Endodermal cell (in vitro differentiated cells): Measurements from ENCODE around the gene MLST8. TPM values are rescaled to one million over a fixed set of nuclear protein-coding genes. Genes with fewer than 3 reads are reported as not detected.

Experiments used
- DNase-seq: peaks from one replicate; pipeline ENCODE4 v3.0.0-alpha.2; 2017
- H3K27ac ChIP-seq: 2 replicates; pipeline ENCODE4 v1.5.1; 2013; ENCODE audit warnings: mild to moderate bottlenecking, low read depth, low read length, moderate library complexity
- H3K27me3 ChIP-seq: 2 replicates; pipeline ENCODE4 v1.6.1; 2013; ENCODE audit warnings: mild to moderate bottlenecking, low read length, moderate library complexity; ENCODE audit not compliant: insufficient read depth, control insufficient read depth, poor library complexity, severe bottlenecking
- H3K36me3 ChIP-seq: 2 replicates; pipeline ENCODE4 v1.7.0; 2013; ENCODE audit warnings: mild to moderate bottlenecking, low read length, moderate library complexity; ENCODE audit not compliant: control insufficient read depth, insufficient read depth
- H3K4me1 ChIP-seq: one replicate; pipeline ENCODE4 v1.7.0; 2013; ENCODE audit warnings: low read length; ENCODE audit not compliant: control insufficient read depth, insufficient read depth
- H3K4me3 ChIP-seq: 2 replicates; pipeline ENCODE4 v1.5.1; 2013; ENCODE audit warnings: mild to moderate bottlenecking, low read length, moderate library complexity
- H3K9ac ChIP-seq: 2 replicates; pipeline ENCODE4 v1.6.1; 2013; ENCODE audit warnings: mild to moderate bottlenecking, low read length, moderate library complexity; ENCODE audit not compliant: poor library complexity, severe bottlenecking; ENCODE audit errors: extremely low read depth
- H3K9me3 ChIP-seq: 2 replicates; pipeline ENCODE4 v1.6.1; 2013; ENCODE audit warnings: mild to moderate bottlenecking, low read length, moderate library complexity; ENCODE audit not compliant: control insufficient read depth
- H3K27ac Mint-ChIP-seq: 2 replicates; pipeline ENCODE4 v1.8.0; 2020; ENCODE audit warnings: mixed read lengths
- H3K27me3 Mint-ChIP-seq: 2 replicates; pipeline ENCODE4 v1.8.0; 2021; ENCODE audit warnings: mild to moderate bottlenecking, mixed read lengths; ENCODE audit not compliant: insufficient read depth
- H3K36me3 Mint-ChIP-seq: 2 replicates; pipeline ENCODE4 v1.8.0; 2020; ENCODE audit warnings: low read depth, mixed read lengths
- H3K4me1 Mint-ChIP-seq: 2 replicates; pipeline ENCODE4 v1.8.0; 2020; ENCODE audit warnings: mixed read lengths
- H3K4me3 Mint-ChIP-seq: 2 replicates; pipeline ENCODE4 v1.8.0; 2020; ENCODE audit warnings: mild to moderate bottlenecking, moderate library complexity, mixed read lengths
- H3K9me3 Mint-ChIP-seq: 2 replicates; pipeline ENCODE4 v1.8.0; 2020; ENCODE audit warnings: mild to moderate bottlenecking, mixed read lengths
- CTCF ChIP-seq: fragments of 200-600 bp; sonication (generic); conservative IDR thresholded peaks from 2 replicates; pipeline ENCODE4 v1.5.0; 2021; ENCODE audit warnings: antibody characterized with exemption, mild to moderate bottlenecking
- WGBS, 2 experiments: methylation state at CpG; one replicate each; pipeline versions ENCODE4 v1.1.5 to v1.1.7; 2013; ENCODE audit warnings: missing lambda C conversion rate in 2 of 2, mixed read lengths in 1 of 2; ENCODE audit not compliant: insufficient coverage in 1 of 2, insufficient read length in 1 of 2; 5-methylcytosine and 5-hydroxymethylcytosine counted together
- total RNA-seq, 2 donors: library from RNA; stranded (reverse); fragmentation: NEBNext Ultra II Directional in 1 of 2; extraction: Animal tissue kit (Norgen Biotek cat#: 25700) in 1 of 2; gene quantifications; 2 replicates in 1 of 2; 3 replicates in 1 of 2; pipeline ENCODE4 v1.2.1, GENCODE V29; 2021

MLST8 gene
- total RNA-seq, 2 donors from 2014 or later = 60.3 to 70.8 TPM

- H3K27me3 ChIP-seq = no peaks in the 10 kb centered on the region
- H3K4me3 Mint-ChIP-seq = no peak overlapping the region
- H3K9me3 Mint-ChIP-seq = peaks cover 2% of the 10 kb centered on the region
- H3K36me3 Mint-ChIP-seq = peaks cover 48% of the 10 kb centered on the region
- DNase-seq = no peak
- H3K27me3 Mint-ChIP-seq = no peaks in the 10 kb centered on the region
- no peak for TF ChIP-seq CTCF
- H3K4me3 ChIP-seq = no peak overlapping the region
- peaks cover 57% of the 10 kb centered on the region for H3K36me3 ChIP-seq
- no peaks in the 10 kb centered on the region for H3K9me3 ChIP-seq
- no peaks in the 10 kb centered on the region for H3K4me1 ChIP-seq
- H3K4me1 Mint-ChIP-seq = no peaks in the 10 kb centered on the region
- WGBS, 2 experiments = 95% methylated on average over 29 to 30 of the region's 30 CpGs
- H3K27ac Mint-ChIP-seq = no peak overlapping the region
- no peak overlapping the region for H3K27ac ChIP-seq
- H3K9ac ChIP-seq = no peak overlapping the region
Observed at GRCh38 chr16:2244926-2245795, 39.9 kb downstream of the MLST8 start.

- Mint-ChIP-seq H3K36me3 (peaks cover 48% of the 10 kb centered on the region), H3K27ac (no peak overlapping the region)
Observed at GRCh38 chr16:2246301-2246885, 41.1 kb downstream of the MLST8 start.

More at GRCh38 chr16:2246301-2246885, 41.1 kb downstream of the MLST8 start:
- peaks cover 57% of the 10 kb centered on the region for H3K36me3 ChIP-seq
- H3K27ac ChIP-seq = no peak overlapping the region
- 93 to 97% methylated on average over 12 to 18 of the region's 18 CpGs for WGBS, 2 experiments
- H3K9me3 ChIP-seq = no peaks in the 10 kb centered on the region
- H3K27me3 ChIP-seq = no peaks in the 10 kb centered on the region
- peaks cover 2% of the 10 kb centered on the region for H3K9me3 Mint-ChIP-seq
- H3K27me3 Mint-ChIP-seq = no peaks in the 10 kb centered on the region
- H3K4me3 Mint-ChIP-seq = no peak overlapping the region
- no peak for TF ChIP-seq CTCF
- H3K4me1 Mint-ChIP-seq = no peaks in the 10 kb centered on the region
- no peaks in the 10 kb centered on the region for H3K4me1 ChIP-seq
- no peak for DNase-seq
- H3K9ac ChIP-seq = no peak overlapping the region
- no peak overlapping the region for H3K4me3 ChIP-seq
